ENCODE measurements around the gene NRTN.

The NRTN gene

GRCh38 chr19:5814852-5815246 is 10.0 kb downstream of the NRTN start:
- DNase-seq (ENCODE audit: low read depth in 2 of 2), result no peak

- DNase-seq (ENCODE audit: low read depth in 2 of 2), result no peak
Observed at GRCh38 chr19:5817218-5817617, 12.4 kb downstream of the NRTN start.

- DNase-seq (ENCODE audit: low read depth in 2 of 2), result no peak
Observed at GRCh38 chr19:5818594-5818993, 13.7 kb downstream of the NRTN start.

GRCh38 chr19:5820785-5821184 is 15.9 kb downstream of the NRTN start:
- DNase-seq (ENCODE audit: low read depth in 2 of 2), result no peak

- DNase-seq (ENCODE audit: low read depth in 2 of 2), result no peak
Observed at GRCh38 chr19:5821521-5822180, 16.8 kb downstream of the NRTN start.

- DNase-seq (ENCODE audit: low read depth in 2 of 2), result no peak
Observed at GRCh38 chr19:5822181-5822844, 17.4 kb downstream of the NRTN start.

GRCh38 chr19:5823579-5824281 is 18.9 kb downstream of the NRTN start:
- no peak for DNase-seq (ENCODE audit: low read depth in 2 of 2)

- DNase-seq (ENCODE audit: low read depth in 2 of 2), result no peak
Observed at GRCh38 chr19:5824751-5825150, 19.9 kb downstream of the NRTN start.

- DNase-seq (ENCODE audit: low read depth in 2 of 2), result no peak
Observed at GRCh38 chr19:5825178-5825577, 20.3 kb downstream of the NRTN start.

GRCh38 chr19:5826531-5827341 is 21.9 kb downstream of the NRTN start:
- DNase-seq (ENCODE audit: low read depth in 2 of 2), result no peak

GRCh38 chr19:5827342-5827890 is 22.5 kb downstream of the NRTN start:
- DNase-seq (ENCODE audit: low read depth in 2 of 2), result no peak

GRCh38 chr19:5827891-5828660 is 23.2 kb downstream of the NRTN start:
- peak; percentile 84 to 92 for DNase-seq (ENCODE audit: low read depth in 2 of 2)

GRCh38 chr19:5828661-5829566 is 24.0 kb downstream of the NRTN start:
- no peak for DNase-seq (ENCODE audit: low read depth in 2 of 2)

- no peak for DNase-seq (ENCODE audit: low read depth in 2 of 2)
Observed at GRCh38 chr19:5829567-5830310, 24.9 kb downstream of the NRTN start.

- no peak for DNase-seq (ENCODE audit: low read depth in 2 of 2)
Observed at GRCh38 chr19:5831159-5831558, 26.3 kb downstream of the NRTN start.

- DNase-seq (ENCODE audit: low read depth in 2 of 2), result no peak
Observed at GRCh38 chr19:5832061-5832460, 27.2 kb downstream of the NRTN start.

- no peak for DNase-seq (ENCODE audit: low read depth in 2 of 2)
Observed at GRCh38 chr19:5832527-5833216, 27.8 kb downstream of the NRTN start.

- DNase-seq (ENCODE audit: low read depth in 2 of 2), result no peak
Observed at GRCh38 chr19:5837761-5838352, 33.0 kb downstream of the NRTN start.

All from stimulated activated CD8-positive, alpha-beta memory T cell treated with anti-CD3 and anti-CD28 coated beads, Interleukin-2, amount 100 ng/mL, for 1 hour (primary cell).